Uterus (tissue), 2 donors: ENCODE measurements around the gene ERAP2.

Source experiments
- CTCF ChIP-seq, 4 experiments: fragments of 200-600 bp in 2 of 4; fragments of 450-650 bp in 2 of 4; sonication (generic) in 2 of 4; IDR thresholded peaks; one replicate each; pipeline ENCODE4 v1.5.1; 2016 to 2019; ENCODE audit warnings: antibody characterized with exemption in 4 of 4, mild to moderate bottlenecking in 2 of 4, moderate library complexity in 1 of 4
- POLR2A ChIP-seq, 2 donors: fragments of 450-650 bp; IDR thresholded peaks; one replicate each; pipeline ENCODE4 v1.6.1; 2016; ENCODE audit warnings: antibody characterized with exemption in 2 of 2, mild to moderate bottlenecking in 1 of 2, moderate library complexity in 1 of 2

- no peak for TF ChIP-seq CTCF (IDR thresholded peaks at IDR 0.05)
- no peak for TF ChIP-seq POLR2A (IDR thresholded peaks at IDR 0.05)
These were observed 8.7 kb downstream of the ERAP2 start for GRCh38 chr5:96884995-96885394.
